B cell (primary cell): Measurements from ENCODE around the gene VWA5A. TPM values are rescaled to one million over a fixed set of nuclear protein-coding genes. Genes with fewer than 3 reads are reported as not detected.
A peak's percentile ranks its signal among the peaks of the same experiment; 100 is the strongest.

Experiments
- ATAC-seq: fragments of 200-7000 bp; cut with Tn5 transposase; one replicate; pipeline ENCODE4 v1.10.0; 2021; ENCODE audit warnings: low read depth, mild to moderate bottlenecking, moderate number of reproducible peaks, moderate library complexity
- CTCF ChIA-PET: fragments of 350-600 bp; sonication (Branson Sonifier 250); formaldehyde crosslinking; loops from one replicate; lab custom pipeline; 2021; ENCODE audit warnings: antibody characterized with exemption, inconsistent platforms; lab: Charles Lee
- POLR2A ChIA-PET: fragments of 350-600 bp; sonication (Branson Sonifier 250); formaldehyde crosslinking; loops from one replicate; lab custom pipeline; 2021; ENCODE audit warnings: antibody characterized with exemption; lab: Charles Lee
- DNase-seq: peaks from one replicate; pipeline ENCODE4 v3.0.0; 2013
- H2AFZ ChIP-seq: 2 replicates; pipeline ENCODE4 v1.6.1; 2012; ENCODE audit warnings: mild to moderate bottlenecking, low read depth, low read length; ENCODE audit not compliant: insufficient read depth, poor library complexity, severe bottlenecking
- H3K27ac ChIP-seq, 2 donors: 1 replicate in 1 of 2; 2 replicates in 1 of 2; pipeline ENCODE4 v1.5.1; 2012 to 2013; ENCODE audit warnings: low read length in 2 of 2, mild to moderate bottlenecking in 2 of 2, moderate library complexity in 1 of 2
- H3K27me3 ChIP-seq, 4 experiments: fragments of 200-600 bp in 1 of 4; sonication (generic) in 1 of 4; replicated peaks in 1 of 4; 1 replicate in 2 of 4; 2 replicates in 2 of 4; pipeline versions ENCODE4 v1.6.1 to v1.7.0; 2013 to 2016; ENCODE audit warnings: low read length in 3 of 4, mild to moderate bottlenecking in 2 of 4, mixed read lengths in 1 of 4, moderate library complexity in 1 of 4; ENCODE audit not compliant: insufficient read depth in 4 of 4, control insufficient read depth in 3 of 4; ENCODE audit errors: control extremely low read depth in 1 of 4
- H3K36me3 ChIP-seq, 2 experiments: replicated peaks in 1 of 2; 1 replicate in 1 of 2; 2 replicates in 1 of 2; pipeline versions ENCODE4 v1.6.1 to v1.7.1; 2013; ENCODE audit warnings: low read length in 1 of 2; ENCODE audit not compliant: insufficient read depth in 2 of 2, control insufficient read depth in 1 of 2; ENCODE audit errors: control extremely low read depth in 1 of 2, extremely low read depth in 1 of 2
- H3K4me1 ChIP-seq, 2 donors: fragments of 200-600 bp in 1 of 2; sonication (generic) in 1 of 2; 1 replicate in 1 of 2; 2 replicates in 1 of 2; pipeline versions ENCODE4 v1.5.1 to v1.6.1; 2013 to 2017; ENCODE audit warnings: low read length in 2 of 2; ENCODE audit not compliant: control insufficient read depth in 2 of 2, insufficient read depth in 2 of 2
- H3K4me2 ChIP-seq: replicated peaks from 2 replicates; pipeline ENCODE3; 2012; ENCODE audit warnings: mild to moderate bottlenecking, low read depth, low read length; ENCODE audit not compliant: poor library complexity, severe bottlenecking
- H3K4me3 ChIP-seq, 5 experiments: fragments of 200-600 bp in 1 of 5; sonication (generic) in 1 of 5; 1 replicate in 3 of 5; 2 replicates in 2 of 5; pipeline versions ENCODE4 v1.5.1 to v1.7.0; 2011 to 2016; ENCODE audit warnings: low read length in 4 of 5, mild to moderate bottlenecking in 4 of 5, low read depth in 2 of 5, control low read depth in 1 of 5, moderate library complexity in 1 of 5; ENCODE audit not compliant: insufficient read depth in 1 of 5; ENCODE audit errors: control extremely low read depth in 1 of 5, extremely low read depth in 1 of 5
- H3K79me2 ChIP-seq: fragments of 200-600 bp; sonication (generic); one replicate; pipeline ENCODE4 v1.6.0; 2016; ENCODE audit warnings: low read length; ENCODE audit not compliant: control insufficient read depth, insufficient read depth
- H3K9ac ChIP-seq: fragments of 200-600 bp; sonication (generic); 2 replicates; pipeline ENCODE4 v1.6.1; 2017; ENCODE audit warnings: mild to moderate bottlenecking, low read length, moderate library complexity
- H3K9me3 ChIP-seq, 3 donors: one replicate each; pipeline versions ENCODE4 v1.6.1 to v1.7.1; 2013; ENCODE audit warnings: low read length in 2 of 3; ENCODE audit not compliant: control insufficient read depth in 2 of 3, insufficient read depth in 1 of 3; ENCODE audit errors: control extremely low read depth in 1 of 3
- H4K20me1 ChIP-seq: 2 replicates; pipeline ENCODE4 v1.6.0; 2012; ENCODE audit warnings: mild to moderate bottlenecking, low read length; ENCODE audit not compliant: insufficient read depth, control insufficient read depth, poor library complexity, severe bottlenecking
- H3K27ac Mint-ChIP-seq: one replicate; pipeline ENCODE4 v1.8.0; 2021; ENCODE audit warnings: mixed read lengths
- H3K27me3 Mint-ChIP-seq: one replicate; pipeline ENCODE4 v1.8.0; 2021; ENCODE audit warnings: mixed read lengths
- H3K4me1 Mint-ChIP-seq: one replicate; pipeline ENCODE4 v1.8.0; 2021; ENCODE audit warnings: mixed read lengths
- H3K4me3 Mint-ChIP-seq: one replicate; pipeline ENCODE4 v1.8.0; 2021; ENCODE audit warnings: mixed read lengths
- H3K9me3 Mint-ChIP-seq: one replicate; pipeline ENCODE4 v1.8.0; 2022; ENCODE audit warnings: mixed read lengths; ENCODE audit not compliant: insufficient read depth
- CTCF ChIP-seq: fragments of 200-600 bp; IDR thresholded peaks from one replicate; pipeline ENCODE4 v1.8.0; 2022; ENCODE audit warnings: antibody characterized with exemption, mild to moderate bottlenecking
- EZH2 ChIP-seq: IDR thresholded peaks from 2 replicates; pipeline ENCODE4 v1.6.1; 2012; ENCODE audit warnings: borderline replicate concordance, low read depth, mild to moderate bottlenecking, moderate library complexity, low read length; ENCODE audit not compliant: insufficient read depth, poor library complexity, severe bottlenecking
- WGBS: methylation state at CpG from one replicate; pipeline ENCODE4 v1.1.5; 2013; ENCODE audit warnings: missing lambda C conversion rate; ENCODE audit not compliant: insufficient coverage; 5-methylcytosine and 5-hydroxymethylcytosine counted together
- intact Hi-C: fragments of 100-400 bp; cut with micrococcal nuclease; formaldehyde crosslinking; loops from one replicate; pipeline ENCODE4 v1.10.0; 2022
- polyA plus RNA-seq: library from polyadenylated mRNA; depleted of rRNA; stranded (reverse); fragments of >200 nt; gene quantifications from 2 replicates; pipeline ENCODE4 v1.2.3, GENCODE V29; 2012
- total RNA-seq, 2 donors: library from RNA; stranded (reverse); fragments of 120-200 nt in 1 of 2; gene quantifications; 1 replicate in 1 of 2; 2 replicates in 1 of 2; pipeline versions ENCODE4 v1.2.3 to v1.2.4, GENCODE V29; 2013 to 2022

Gene VWA5A
- total and polyA plus RNA-seq, 2 donors (not counting 1 experiment from before 2014, with no cell fraction given), result 4.9 to 6.3 TPM

- Histone ChIP-seq H3K36me3 (no peaks in the 10 kb centered on the region), H3K79me2 (no peaks in the 10 kb centered on the region), H3K4me3 (no peak overlapping the region), H3K27me3 (no peaks in the 10 kb centered on the region), H3K4me2 (no peak overlapping the region), H2AFZ (no peak overlapping the region), H4K20me1 (no peaks in the 10 kb centered on the region), H3K9ac (no peak overlapping the region), H3K27ac (no peak overlapping the region), H3K4me1 (peaks cover 9 to 11% of the 10 kb centered on the region in 2 donors), H3K9me3 (no peaks in the 10 kb centered on the region)
- peak; percentile 20 for TF ChIP-seq CTCF
- TF ChIP-seq EZH2, result no peak
- peaks cover 5% of the 10 kb centered on the region for H3K27me3 Mint-ChIP-seq
- H3K4me1 Mint-ChIP-seq, result peaks cover 20% of the 10 kb centered on the region
- 60% methylated on average over 1 of the region's 1 CpG for WGBS
- ATAC-seq (no peak), DNase-seq (peak; percentile 42)
- no peak overlapping the region for H3K4me3 Mint-ChIP-seq
- no peaks in the 10 kb centered on the region for H3K9me3 Mint-ChIP-seq
- CTCF ChIA-PET, result interaction anchor here (2.9 kb wide), 1 partner anchor 477 kb away, joined by 10 read pairs; no protein-coding TSS in a partner anchor
- POLR2A ChIA-PET, result no interaction called here
- no peak overlapping the region for H3K27ac Mint-ChIP-seq
- intact Hi-C loops, result no loop called here
Observed at GRCh38 chr11:124108156-124108555, 7.1 kb upstream of the VWA5A start.

- H3K36me3 ChIP-seq, result no peaks in the 10 kb centered on the region
- CTCF ChIA-PET, result interaction anchor here (1.6 to 2.9 kb wide), 2 partner anchors 37 to 476 kb away, joined by 4 to 10 read pairs; no protein-coding TSS in a partner anchor
- no peak overlapping the region for H2AFZ ChIP-seq
- Mint-ChIP-seq H3K4me1 (peaks cover 20% of the 10 kb centered on the region), H3K4me3 (no peak overlapping the region), H3K27ac (no peak overlapping the region), H3K27me3 (peaks cover 5% of the 10 kb centered on the region), H3K9me3 (no peaks in the 10 kb centered on the region)
- H3K4me2 ChIP-seq, result peak overlapping the region; percentile 29
- no peak overlapping the region for H3K27ac ChIP-seq
- WGBS, result no CpG with 5 or more reads among the region's 1 CpG
- no peaks in the 10 kb centered on the region for H3K27me3 ChIP-seq
- no peak overlapping the region for H3K9ac ChIP-seq
- POLR2A ChIA-PET, result no interaction called here
- no peaks in the 10 kb centered on the region for H3K79me2 ChIP-seq
- peaks cover 9 to 11% of the 10 kb centered on the region in 2 donors for H3K4me1 ChIP-seq
- intact Hi-C loops, result no loop called here
- TF ChIP-seq CTCF (no peak), EZH2 (no peak)
- H3K4me3 ChIP-seq, result no peak overlapping the region
- H3K9me3 ChIP-seq, result no peaks in the 10 kb centered on the region
- peak; percentile 31 for ATAC-seq
- peak; percentile 20 for DNase-seq
- no peaks in the 10 kb centered on the region for H4K20me1 ChIP-seq
Observed at GRCh38 chr11:124109377-124109776, 5.9 kb upstream of the VWA5A start.
